K562 (cell line): ENCODE data around the gene CYSTM1. TPM values are rescaled to one million over a fixed set of nuclear protein-coding genes. Genes with fewer than 3 reads are reported as not detected.

ENCODE experiments used
- ADNP ChIP-seq: fragments of 200-800 bp; sonication (Bioruptor generic); IDR thresholded peaks from 2 replicates; pipeline ENCODE4 v1.6.1; 2016; ENCODE audit warnings: missing genetic modification characterization, missing compliant biosample characterization
- CEBPB ChIP-seq: fragments of 450-650 bp; IDR thresholded peaks from 2 replicates; pipeline ENCODE4 v1.6.1; 2016; ENCODE audit warnings: missing genetic modification characterization, missing compliant biosample characterization
- CREM ChIP-seq: IDR thresholded peaks from 2 replicates; pipeline ENCODE4 v1.6.1; 2014; ENCODE audit warnings: antibody characterized with exemption, low read depth
- ELF1 ChIP-seq: fragments of 200-800 bp; sonication (Bioruptor generic); IDR thresholded peaks from 2 replicates; pipeline ENCODE4 v1.6.1; 2016; ENCODE audit warnings: missing genetic modification characterization, missing compliant biosample characterization
- FOSL1 ChIP-seq: fragments of 200-800 bp; sonication (Bioruptor generic); conservative IDR thresholded peaks from 2 replicates; pipeline ENCODE4 v1.6.1; 2016; ENCODE audit warnings: missing genetic modification characterization, missing compliant biosample characterization
- NCOA6 ChIP-seq: fragments of 450-650 bp; IDR thresholded peaks from 2 replicates; pipeline ENCODE4 v1.6.1; 2017; ENCODE audit warnings: mild to moderate bottlenecking
- NRF1 ChIP-seq, 2 experiments: fragments of 450-650 bp; IDR thresholded peaks in 1 of 2; conservative IDR thresholded peaks in 1 of 2; 2 replicates each; pipeline ENCODE4 v1.6.1; 2014; ENCODE audit warnings: mild to moderate bottlenecking in 2 of 2
- POLR2H ChIP-seq: IDR thresholded peaks from 2 replicates; pipeline ENCODE4 v1.6.1; 2016; ENCODE audit warnings: missing genetic modification characterization, low read depth, mild to moderate bottlenecking, control low read depth, missing compliant biosample characterization, moderate library complexity
- RAD51 ChIP-seq: fragments of 450-650 bp; IDR thresholded peaks from 2 replicates; pipeline ENCODE4 v1.7.1; 2016; ENCODE audit warnings: low read depth, mild to moderate bottlenecking, borderline replicate concordance
- RCOR1 ChIP-seq, 2 experiments: IDR thresholded peaks; 2 replicates each; pipeline ENCODE4 v1.6.1; 2012; ENCODE audit warnings: low read depth in 2 of 2, low read length in 2 of 2, borderline replicate concordance in 1 of 2, improper control_type of control experiment in 1 of 2
- RHOXF2B ChIP-seq: fragments of 250-450 bp; sonication (Bioruptor Pico); conservative IDR thresholded peaks from 2 replicates; pipeline ENCODE4 v1.5.1; 2021
- ZNF239 ChIP-seq: fragments of 250-450 bp; sonication (Bioruptor Pico); IDR thresholded peaks from 2 replicates; pipeline ENCODE4 v1.4.0; 2020; ENCODE audit warnings: mild to moderate bottlenecking
- polyA plus RNA-seq, 8 experiments: library from polyadenylated mRNA; depleted of rRNA in 4 of 8; stranded (reverse) in 5 of 8; unstranded in 3 of 8; fragments of >200 nt; fragmentation: Nextera tagmentation in 2 of 8; fragmentation: Illumina TruSeq in 1 of 8; extraction: Ambion mirVana in 2 of 8; extraction: Trizol in 1 of 8; gene quantifications; 2 replicates each; pipeline versions ENCODE4 v1.2.1 to v1.2.3, GENCODE V29; 2011 to 2014; ENCODE audit warnings: inconsistent platforms in 1 of 8, missing spikeins in 1 of 8
- total RNA-seq, 7 experiments: library from RNA; depleted of rRNA in 6 of 7; stranded (reverse); fragments of >200 nt in 6 of 7; fragmentation: Illumina TruSeq in 2 of 7; extraction: Trizol in 2 of 7; gene quantifications; 2 replicates each; pipeline versions ENCODE4 v1.2.1 to v1.2.3, GENCODE V29; 2011 to 2021; ENCODE audit warnings: low replicate concordance in 1 of 7
- TF ChIP-seq, protein P1 (sequence below): fragments of 250-450 bp; sonication (Bioruptor Pico); IDR thresholded peaks from 2 replicates; pipeline ENCODE4 v1.8.0; 2022; ENCODE audit warnings: moderate library complexity, mild to moderate bottlenecking, inconsistent platforms
- TF ChIP-seq, protein P2 (sequence below): fragments of 450-650 bp; IDR thresholded peaks from 2 replicates; pipeline ENCODE4 v1.6.1; 2016; ENCODE audit warnings: antibody characterized with exemption
- TF ChIP-seq, protein P3 (sequence below): sonication (generic); formaldehyde crosslinking; IDR thresholded peaks from 2 replicates; pipeline ENCODE4 v1.8.1; 2023; ENCODE audit warnings: mild to moderate bottlenecking, missing genetic modification reagents
- TF ChIP-seq, protein P4 (sequence below): fragments of 450-650 bp; IDR thresholded peaks from 2 replicates; pipeline ENCODE4 v1.6.1; 2017; ENCODE audit warnings: antibody characterized with exemption, mild to moderate bottlenecking
- TF ChIP-seq, protein P5 (sequence below), 2 experiments: fragments of 200-800 bp in 1 of 2; sonication (Bioruptor generic) in 1 of 2; sonication (generic) in 1 of 2; formaldehyde crosslinking in 1 of 2; IDR thresholded peaks in 1 of 2; conservative IDR thresholded peaks in 1 of 2; 2 replicates each; pipeline versions ENCODE4 v1.5.0 to v1.6.1; 2016 to 2020; ENCODE audit warnings: missing compliant biosample characterization in 1 of 2, missing genetic modification characterization in 1 of 2, missing genetic modification reagents in 1 of 2

Gene CYSTM1
- total and polyA plus RNA-seq, 9 of the 15 experiments (the other 6 are each of a cell fraction or from before 2014, with no cell fraction given) = 76.1 to 422 (median 108) TPM

DNA sequence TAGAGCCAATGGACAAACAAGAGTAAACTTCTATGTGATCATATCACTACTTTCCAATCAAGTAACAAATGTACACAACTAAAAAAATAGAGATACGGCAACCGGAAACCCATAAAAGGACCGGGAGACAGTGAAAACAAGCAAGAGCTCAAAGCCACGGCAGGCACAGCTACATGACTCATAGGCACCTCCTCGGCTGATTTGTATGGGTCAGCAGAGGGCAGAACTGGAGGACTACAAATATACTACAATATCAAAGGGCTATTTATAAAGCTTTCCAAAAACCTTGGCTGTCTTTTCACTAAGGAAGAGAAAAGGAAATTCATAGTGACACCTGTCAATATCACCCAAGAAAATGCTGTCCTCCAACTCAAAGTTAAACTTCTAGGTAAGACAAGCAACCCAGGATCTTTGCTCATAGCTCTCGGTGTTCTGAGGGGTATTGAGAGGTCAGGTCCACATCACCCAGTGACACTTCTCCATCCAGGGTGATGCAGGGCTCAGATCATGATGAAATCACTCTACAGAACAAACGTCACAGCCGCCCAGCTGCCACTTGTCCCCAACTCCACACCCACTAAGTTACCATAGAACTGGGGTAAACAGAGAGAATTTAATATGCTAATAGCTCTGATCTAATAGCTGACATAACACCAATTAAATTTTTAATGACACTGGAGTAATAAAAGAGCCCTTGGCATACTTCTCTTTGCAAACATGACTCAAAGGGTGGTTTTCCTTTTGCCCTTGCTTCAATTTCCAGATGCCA lies 86.6 kb downstream of the CYSTM1 start (continued):
- TF ChIP-seq NCOA6 (no peak), CREM (peak; percentile 89), FOSL1 (tag) (peak; percentile 97), POLR2H (tag) (0 out of 2 replicates have a peak, but pooled peaks have one; percentile 5), CEBPB (tag) (peak; percentile 50; the same call in 1 of the 2 replicates), RAD51 (no peak), RCOR1 (IDR thresholded peaks at IDR 0.05; ENCODE audit: borderline replicate concordance in 1 of 2, low read depth in 2 of 2, low read length in 2 of 2) (peak in 1 of 2 experiments; percentile 17; a peak in 1 of 4 replicates), ADNP (tag) (no peak), RHOXF2B (CRISPR knock-in tag) (no peak), NRF1 (conservative IDR thresholded peaks at IDR 0.05 in 1 of 2, IDR thresholded peaks at IDR 0.05 in 1 of 2) (peak in 1 of 2 experiments; percentile 17; a peak in 1 of 4 replicates), ELF1 (tag) (no peak), ZNF239 (no peak)
- TF ChIP-seq, protein P1, sequence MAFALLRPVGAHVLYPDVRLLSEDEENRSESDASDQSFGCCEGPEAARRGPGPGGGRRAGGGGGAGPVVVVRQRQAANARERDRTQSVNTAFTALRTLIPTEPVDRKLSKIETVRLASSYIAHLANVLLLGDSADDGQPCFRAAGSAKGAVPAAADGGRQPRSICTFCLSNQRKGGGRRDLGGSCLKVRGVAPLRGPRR = no peak
- TF ChIP-seq, protein P2, sequence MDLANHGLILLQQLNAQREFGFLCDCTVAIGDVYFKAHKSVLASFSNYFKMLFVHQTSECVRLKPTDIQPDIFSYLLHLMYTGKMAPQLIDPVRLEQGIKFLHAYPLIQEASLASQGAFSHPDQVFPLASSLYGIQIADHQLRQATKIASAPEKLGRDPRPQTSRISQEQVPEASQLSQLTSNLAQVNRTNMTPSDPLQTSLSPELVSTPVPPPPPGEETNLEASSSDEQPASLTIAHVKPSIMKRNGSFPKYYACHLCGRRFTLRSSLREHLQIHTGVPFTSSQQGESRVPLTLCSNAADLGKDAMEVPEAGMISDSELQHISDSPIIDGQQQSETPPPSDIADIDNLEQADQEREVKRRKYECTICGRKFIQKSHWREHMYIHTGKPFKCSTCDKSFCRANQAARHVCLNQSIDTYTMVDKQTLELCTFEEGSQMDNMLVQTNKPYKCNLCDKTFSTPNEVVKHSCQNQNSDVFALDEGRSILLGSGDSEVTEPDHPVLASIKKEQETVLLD = no peak
- TF ChIP-seq, protein P3, sequence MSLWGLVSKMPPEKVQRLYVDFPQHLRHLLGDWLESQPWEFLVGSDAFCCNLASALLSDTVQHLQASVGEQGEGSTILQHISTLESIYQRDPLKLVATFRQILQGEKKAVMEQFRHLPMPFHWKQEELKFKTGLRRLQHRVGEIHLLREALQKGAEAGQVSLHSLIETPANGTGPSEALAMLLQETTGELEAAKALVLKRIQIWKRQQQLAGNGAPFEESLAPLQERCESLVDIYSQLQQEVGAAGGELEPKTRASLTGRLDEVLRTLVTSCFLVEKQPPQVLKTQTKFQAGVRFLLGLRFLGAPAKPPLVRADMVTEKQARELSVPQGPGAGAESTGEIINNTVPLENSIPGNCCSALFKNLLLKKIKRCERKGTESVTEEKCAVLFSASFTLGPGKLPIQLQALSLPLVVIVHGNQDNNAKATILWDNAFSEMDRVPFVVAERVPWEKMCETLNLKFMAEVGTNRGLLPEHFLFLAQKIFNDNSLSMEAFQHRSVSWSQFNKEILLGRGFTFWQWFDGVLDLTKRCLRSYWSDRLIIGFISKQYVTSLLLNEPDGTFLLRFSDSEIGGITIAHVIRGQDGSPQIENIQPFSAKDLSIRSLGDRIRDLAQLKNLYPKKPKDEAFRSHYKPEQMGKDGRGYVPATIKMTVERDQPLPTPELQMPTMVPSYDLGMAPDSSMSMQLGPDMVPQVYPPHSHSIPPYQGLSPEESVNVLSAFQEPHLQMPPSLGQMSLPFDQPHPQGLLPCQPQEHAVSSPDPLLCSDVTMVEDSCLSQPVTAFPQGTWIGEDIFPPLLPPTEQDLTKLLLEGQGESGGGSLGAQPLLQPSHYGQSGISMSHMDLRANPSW (CRISPR knock-in tag) = no peak
- TF ChIP-seq, protein P4, sequence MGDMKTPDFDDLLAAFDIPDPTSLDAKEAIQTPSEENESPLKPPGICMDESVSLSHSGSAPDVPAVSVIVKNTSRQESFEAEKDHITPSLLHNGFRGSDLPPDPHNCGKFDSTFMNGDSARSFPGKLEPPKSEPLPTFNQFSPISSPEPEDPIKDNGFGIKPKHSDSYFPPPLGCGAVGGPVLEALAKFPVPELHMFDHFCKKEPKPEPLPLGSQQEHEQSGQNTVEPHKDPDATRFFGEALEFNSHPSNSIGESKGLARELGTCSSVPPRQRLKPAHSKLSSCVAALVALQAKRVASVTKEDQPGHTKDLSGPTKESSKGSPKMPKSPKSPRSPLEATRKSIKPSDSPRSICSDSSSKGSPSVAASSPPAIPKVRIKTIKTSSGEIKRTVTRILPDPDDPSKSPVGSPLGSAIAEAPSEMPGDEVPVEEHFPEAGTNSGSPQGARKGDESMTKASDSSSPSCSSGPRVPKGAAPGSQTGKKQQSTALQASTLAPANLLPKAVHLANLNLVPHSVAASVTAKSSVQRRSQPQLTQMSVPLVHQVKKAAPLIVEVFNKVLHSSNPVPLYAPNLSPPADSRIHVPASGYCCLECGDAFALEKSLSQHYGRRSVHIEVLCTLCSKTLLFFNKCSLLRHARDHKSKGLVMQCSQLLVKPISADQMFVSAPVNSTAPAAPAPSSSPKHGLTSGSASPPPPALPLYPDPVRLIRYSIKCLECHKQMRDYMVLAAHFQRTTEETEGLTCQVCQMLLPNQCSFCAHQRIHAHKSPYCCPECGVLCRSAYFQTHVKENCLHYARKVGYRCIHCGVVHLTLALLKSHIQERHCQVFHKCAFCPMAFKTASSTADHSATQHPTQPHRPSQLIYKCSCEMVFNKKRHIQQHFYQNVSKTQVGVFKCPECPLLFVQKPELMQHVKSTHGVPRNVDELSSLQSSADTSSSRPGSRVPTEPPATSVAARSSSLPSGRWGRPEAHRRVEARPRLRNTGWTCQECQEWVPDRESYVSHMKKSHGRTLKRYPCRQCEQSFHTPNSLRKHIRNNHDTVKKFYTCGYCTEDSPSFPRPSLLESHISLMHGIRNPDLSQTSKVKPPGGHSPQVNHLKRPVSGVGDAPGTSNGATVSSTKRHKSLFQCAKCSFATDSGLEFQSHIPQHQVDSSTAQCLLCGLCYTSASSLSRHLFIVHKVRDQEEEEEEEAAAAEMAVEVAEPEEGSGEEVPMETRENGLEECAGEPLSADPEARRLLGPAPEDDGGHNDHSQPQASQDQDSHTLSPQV = no peak
- TF ChIP-seq, protein P5, sequence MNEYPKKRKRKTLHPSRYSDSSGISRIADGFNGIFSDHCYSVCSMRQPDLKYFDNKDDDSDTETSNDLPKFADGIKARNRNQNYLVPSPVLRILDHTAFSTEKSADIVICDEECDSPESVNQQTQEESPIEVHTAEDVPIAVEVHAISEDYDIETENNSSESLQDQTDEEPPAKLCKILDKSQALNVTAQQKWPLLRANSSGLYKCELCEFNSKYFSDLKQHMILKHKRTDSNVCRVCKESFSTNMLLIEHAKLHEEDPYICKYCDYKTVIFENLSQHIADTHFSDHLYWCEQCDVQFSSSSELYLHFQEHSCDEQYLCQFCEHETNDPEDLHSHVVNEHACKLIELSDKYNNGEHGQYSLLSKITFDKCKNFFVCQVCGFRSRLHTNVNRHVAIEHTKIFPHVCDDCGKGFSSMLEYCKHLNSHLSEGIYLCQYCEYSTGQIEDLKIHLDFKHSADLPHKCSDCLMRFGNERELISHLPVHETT (CRISPR knock-in tag; conservative IDR thresholded peaks at IDR 0.05 in 1 of 2, IDR thresholded peaks at IDR 0.05 in 1 of 2) = no peak
